Measurements from ENCODE around the gene FAM78A.
"Not testable (repeated sequence)": the region's sequence is repeated elsewhere in the genome, so short reads cannot be mapped to it uniquely, and the experiment has no call there.

The FAM78A gene

GRCh38 chr9:131275332-131276093 lies 797 bp downstream of the FAM78A start:
- H3K4me3 ChIP-seq (ENCODE audit: low read length), result no peak overlapping the region
- no peak for DNase-seq (ENCODE audit: low read depth)
- TF ChIP-seq CTCF (conservative IDR thresholded peaks at IDR 0.05; ENCODE audit: low read depth, low read length), result no peak

DNA sequence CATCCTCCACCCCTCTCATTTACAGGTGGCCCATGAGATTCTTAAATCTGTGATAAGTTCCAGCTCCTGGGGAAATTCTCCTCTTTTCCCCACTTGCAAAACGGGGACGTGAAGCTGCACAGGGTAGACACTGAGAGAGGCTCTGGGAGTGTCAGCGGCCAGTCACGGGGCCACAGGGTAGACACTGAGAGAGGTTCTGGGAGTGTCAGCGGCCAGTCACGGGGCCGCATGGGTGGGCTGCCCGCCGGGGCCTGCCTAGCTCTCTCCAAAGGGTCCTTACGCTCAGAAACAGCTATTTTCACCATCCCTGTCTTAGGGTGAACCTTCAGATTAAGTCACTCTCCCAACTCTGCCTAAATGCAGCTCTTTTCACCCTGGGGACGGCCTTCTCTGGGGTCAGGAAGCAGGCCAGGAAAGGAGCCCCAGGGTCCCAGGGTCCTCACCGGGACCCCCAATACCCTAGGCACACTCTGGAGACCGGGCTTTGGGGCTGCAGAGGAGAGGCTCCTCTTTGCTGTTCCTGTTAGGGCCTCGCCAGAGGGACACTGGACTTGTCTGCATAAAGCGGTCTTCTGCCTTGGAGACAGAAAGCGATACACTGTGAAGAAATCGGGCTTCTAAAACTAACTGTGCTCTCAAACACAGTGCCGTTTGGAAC lies 1.5 kb downstream of the FAM78A start:
- H3K4me3 ChIP-seq (ENCODE audit: low read length), result no peak overlapping the region
- no peak for TF ChIP-seq CTCF (conservative IDR thresholded peaks at IDR 0.05; ENCODE audit: low read depth, low read length)
- no peak for DNase-seq (ENCODE audit: low read depth)

- no peak overlapping the region for H3K4me3 ChIP-seq (ENCODE audit: low read length)
- no peak for TF ChIP-seq CTCF (conservative IDR thresholded peaks at IDR 0.05; ENCODE audit: low read depth, low read length)
- no peak for DNase-seq (ENCODE audit: low read depth)
Observed at GRCh38 chr9:131273856-131274673, 2.2 kb downstream of the FAM78A start.

GRCh38 chr9:131273146-131273855 lies 3.0 kb downstream of the FAM78A start:
- DNase-seq (ENCODE audit: low read depth), result no peak
- H3K4me3 ChIP-seq (ENCODE audit: low read length), result no peak overlapping the region

DNA sequence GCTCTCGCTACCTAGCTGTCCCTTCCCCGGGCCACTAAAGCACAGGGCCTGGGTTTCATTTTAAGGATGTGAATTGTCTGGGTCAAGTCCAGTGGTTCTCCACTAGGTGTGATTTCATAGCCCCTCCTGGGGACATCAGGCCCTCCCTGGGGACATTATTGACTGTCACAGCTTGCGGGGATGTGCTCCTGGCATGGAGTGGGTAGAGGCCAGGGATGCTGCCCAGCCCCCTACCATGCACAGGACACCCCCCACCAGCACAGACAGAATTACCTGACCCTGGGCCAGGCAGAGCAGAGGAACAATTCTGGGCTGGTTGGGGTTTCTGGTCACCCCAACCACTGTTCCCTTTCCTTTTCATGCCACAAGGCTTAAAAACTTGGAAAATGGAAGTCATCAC lies 4.1 kb downstream of the FAM78A start:
- no peak for TF ChIP-seq CTCF (conservative IDR thresholded peaks at IDR 0.05; ENCODE audit: low read depth, low read length)
- no peak overlapping the region for H3K4me3 ChIP-seq (ENCODE audit: low read length)
- DNase-seq (ENCODE audit: low read depth), result no peak

More at GRCh38 chr9:131273146-131273855, 3.0 kb downstream of the FAM78A start:
- no peak for TF ChIP-seq CTCF (conservative IDR thresholded peaks at IDR 0.05; ENCODE audit: low read depth, low read length)

DNA sequence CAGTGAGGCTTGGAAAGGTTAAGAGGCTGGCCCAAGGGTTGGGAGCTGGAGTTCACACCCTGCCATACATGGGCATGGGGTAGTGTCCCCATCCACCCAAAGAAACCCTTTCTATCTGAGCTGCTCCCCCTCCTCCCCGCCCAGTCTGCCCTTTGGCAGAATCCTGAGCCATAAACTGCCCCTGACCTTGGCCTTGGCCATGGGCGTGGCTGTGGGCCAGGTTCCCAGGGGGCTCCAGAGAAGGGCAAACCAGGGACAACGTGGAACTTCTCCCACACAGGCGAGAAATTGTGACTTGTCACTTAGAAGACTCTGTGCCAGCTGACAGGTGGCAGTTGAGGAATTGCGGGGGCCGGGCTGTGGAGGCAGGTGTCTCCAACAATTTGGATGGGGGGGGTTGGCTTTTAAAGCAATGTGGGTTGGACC lies 4.8 kb downstream of the FAM78A start:
- no peak overlapping the region for H3K4me3 ChIP-seq (ENCODE audit: low read length)
- TF ChIP-seq CTCF (conservative IDR thresholded peaks at IDR 0.05; ENCODE audit: low read depth, low read length), result no peak
- DNase-seq (ENCODE audit: low read depth), result no peak

GRCh38 chr9:131271016-131271273 lies 5.4 kb downstream of the FAM78A start:
- DNase-seq (ENCODE audit: low read depth); H3K4me3 ChIP-seq (ENCODE audit: low read length): not testable (repeated sequence)
